ENCODE results near the gene OPCML. TPM values are rescaled to one million over a fixed set of nuclear protein-coding genes. Genes with fewer than 3 reads are reported as not detected.

Gene OPCML
- polyA plus RNA-seq, 1 donor from 2014 or later, result 11.6 TPM

- Histone ChIP-seq H2AFZ (ENCODE audit: low read depth, low read length) (no peak overlapping the region), H3K9ac (ENCODE audit: low read length) (no peak overlapping the region), H3K4me2 (ENCODE audit: low read length) (no peak overlapping the region), H3K4me3 (ENCODE audit: low read length) (no peak overlapping the region), H3K27me3 (ENCODE audit: insufficient read depth, low read depth, low read length) (no peaks in the 10 kb centered on the region), H4K20me1 (ENCODE audit: insufficient read depth) (no peaks in the 10 kb centered on the region), H3K9me2 (ENCODE audit: insufficient read depth, low read length) (no peaks in the 10 kb centered on the region), H3K79me2 (replicated peaks; ENCODE audit: insufficient read depth, low read length) (no peaks in the 10 kb centered on the region), H3K27ac (ENCODE audit: low read length) (no peak overlapping the region), H3K9me3 (ENCODE audit: low read length) (no peaks in the 10 kb centered on the region), H3K36me3 (ENCODE audit: insufficient read depth, low read length) (no peaks in the 10 kb centered on the region), H3F3A (ENCODE audit: insufficient read depth, low read length, poor library complexity, severe bottlenecking) (no peaks in the 10 kb centered on the region)
- TF ChIP-seq SMC3 (conservative IDR thresholded peaks at IDR 0.05; ENCODE audit: poor library complexity), result no peak
Measured at GRCh38 chr11:133029107-133029506, 503.2 kb downstream of the OPCML start.

GRCh38 chr11:133026952-133027351 is 505.3 kb downstream of the OPCML start:
- Histone ChIP-seq H3F3A (ENCODE audit: insufficient read depth, low read length, poor library complexity, severe bottlenecking) (no peaks in the 10 kb centered on the region), H3K4me3 (ENCODE audit: low read length) (no peak overlapping the region), H3K9me2 (ENCODE audit: insufficient read depth, low read length) (no peaks in the 10 kb centered on the region), H3K4me2 (ENCODE audit: low read length) (no peak overlapping the region), H3K9ac (ENCODE audit: low read length) (no peak overlapping the region), H4K20me1 (ENCODE audit: insufficient read depth) (no peaks in the 10 kb centered on the region), H2AFZ (ENCODE audit: low read depth, low read length) (no peak overlapping the region), H3K27me3 (ENCODE audit: insufficient read depth, low read depth, low read length) (no peaks in the 10 kb centered on the region), H3K79me2 (replicated peaks; ENCODE audit: insufficient read depth, low read length) (no peaks in the 10 kb centered on the region), H3K36me3 (ENCODE audit: insufficient read depth, low read length) (no peaks in the 10 kb centered on the region), H3K9me3 (ENCODE audit: low read length) (no peaks in the 10 kb centered on the region), H3K27ac (ENCODE audit: low read length) (no peak overlapping the region)
- no peak for TF ChIP-seq EP300 (conservative IDR thresholded peaks at IDR 0.05; ENCODE audit: poor library complexity, severe bottlenecking)
- no peak for TF ChIP-seq RAD21 (conservative IDR thresholded peaks at IDR 0.05)
- no peak for TF ChIP-seq CTCF (IDR thresholded peaks at IDR 0.05; ENCODE audit: poor library complexity, severe bottlenecking)
- no peak for TF ChIP-seq SMC3 (conservative IDR thresholded peaks at IDR 0.05; ENCODE audit: poor library complexity)
- no peak for TF ChIP-seq TAF1 (IDR thresholded peaks at IDR 0.05; ENCODE audit: low read depth)
- TF ChIP-seq EZH2 (IDR thresholded peaks at IDR 0.05; ENCODE audit: borderline replicate concordance, insufficient read depth, low read length, poor library complexity, severe bottlenecking), result no peak
- TF ChIP-seq REST (IDR thresholded peaks at IDR 0.05; ENCODE audit: borderline replicate concordance), result no peak
- no peak for TF ChIP-seq POLR2AphosphoS5 (IDR thresholded peaks at IDR 0.05)
- TF ChIP-seq MXI1 (conservative IDR thresholded peaks at IDR 0.05; ENCODE audit: poor library complexity, severe bottlenecking), result no peak

GRCh38 chr11:133024301-133024700 is 508.0 kb downstream of the OPCML start:
- Histone ChIP-seq H3K9me3 (ENCODE audit: low read length) (no peaks in the 10 kb centered on the region), H3K27ac (ENCODE audit: low read length) (no peak overlapping the region), H3F3A (ENCODE audit: insufficient read depth, low read length, poor library complexity, severe bottlenecking) (no peaks in the 10 kb centered on the region), H3K9ac (ENCODE audit: low read length) (no peak overlapping the region), H2AFZ (ENCODE audit: low read depth, low read length) (no peak overlapping the region), H3K79me2 (replicated peaks; ENCODE audit: insufficient read depth, low read length) (no peaks in the 10 kb centered on the region), H3K27me3 (ENCODE audit: insufficient read depth, low read depth, low read length) (no peaks in the 10 kb centered on the region), H3K9me2 (ENCODE audit: insufficient read depth, low read length) (no peaks in the 10 kb centered on the region), H4K20me1 (ENCODE audit: insufficient read depth) (no peaks in the 10 kb centered on the region), H3K4me3 (ENCODE audit: low read length) (no peak overlapping the region), H3K4me2 (ENCODE audit: low read length) (no peak overlapping the region), H3K36me3 (ENCODE audit: insufficient read depth, low read length) (no peaks in the 10 kb centered on the region)
- no peak for TF ChIP-seq POLR2AphosphoS5 (IDR thresholded peaks at IDR 0.05)
- no peak for TF ChIP-seq REST (IDR thresholded peaks at IDR 0.05; ENCODE audit: borderline replicate concordance)
- no peak for TF ChIP-seq MXI1 (conservative IDR thresholded peaks at IDR 0.05; ENCODE audit: poor library complexity, severe bottlenecking)
- TF ChIP-seq SMC3 (conservative IDR thresholded peaks at IDR 0.05; ENCODE audit: poor library complexity), result no peak
- no peak for TF ChIP-seq TAF1 (IDR thresholded peaks at IDR 0.05; ENCODE audit: low read depth)
- no peak for TF ChIP-seq RAD21 (conservative IDR thresholded peaks at IDR 0.05)
- TF ChIP-seq EP300 (conservative IDR thresholded peaks at IDR 0.05; ENCODE audit: poor library complexity, severe bottlenecking), result no peak
- no peak for TF ChIP-seq EZH2 (IDR thresholded peaks at IDR 0.05; ENCODE audit: borderline replicate concordance, insufficient read depth, low read length, poor library complexity, severe bottlenecking)
